ENCODE data around the gene NKAIN4. TPM values are rescaled to one million over a fixed set of nuclear protein-coding genes. Genes with fewer than 3 reads are reported as not detected.

Gene NKAIN4
- total RNA-seq, 3 donors from 2014 or later = 1.6 TPM; not detected in 2

- Histone ChIP-seq H3K4me3 (no peak overlapping the region), H3K9me3 (no peaks in the 10 kb centered on the region), H3K4me1 (ENCODE audit: low read depth) (no peaks in the 10 kb centered on the region), H3K36me3 (ENCODE audit: low read depth) (no peaks in the 10 kb centered on the region)
- ATAC-seq (no peak), DNase-seq (no peak)
- TF ChIP-seq CTCF (IDR thresholded peaks at IDR 0.05) = no peak
- intact Hi-C loops (cut with DNase I, micrococcal nuclease) = no loop called here
Observed at GRCh38 chr20:63294536-63294900, 40.3 kb upstream of the NKAIN4 start.

GRCh38 chr20:63293871-63294535 is 39.7 kb upstream of the NKAIN4 start:
- no peak for TF ChIP-seq CTCF (IDR thresholded peaks at IDR 0.05)
- H3K4me1 ChIP-seq (ENCODE audit: low read depth) = no peaks in the 10 kb centered on the region
- H3K9me3 ChIP-seq = no peaks in the 10 kb centered on the region
- intact Hi-C loops (cut with DNase I, micrococcal nuclease) = no loop called here
- no peaks in the 10 kb centered on the region for H3K36me3 ChIP-seq (ENCODE audit: low read depth)
- no peak for DNase-seq
- H3K4me3 ChIP-seq = no peak overlapping the region
- no peak for ATAC-seq

- TF ChIP-seq CTCF (IDR thresholded peaks at IDR 0.05) = no peak
- no peaks in the 10 kb centered on the region for H3K4me1 ChIP-seq (ENCODE audit: low read depth)
- intact Hi-C loops (cut with DNase I, micrococcal nuclease) = no loop called here
- no peak overlapping the region for H3K4me3 ChIP-seq
- DNase-seq (no peak), ATAC-seq (no peak)
- no peaks in the 10 kb centered on the region for H3K36me3 ChIP-seq (ENCODE audit: low read depth)
- no peaks in the 10 kb centered on the region for H3K9me3 ChIP-seq
Observed at GRCh38 chr20:63293456-63293855, 39.2 kb upstream of the NKAIN4 start.

- Histone ChIP-seq H3K4me3 (no peak within 1 kb of the TSS), H3K4me1 (ENCODE audit: low read depth) (no peaks in the 10 kb centered on the region), H3K36me3 (ENCODE audit: low read depth) (no peaks in the 10 kb centered on the region), H3K9me3 (no peaks in the 10 kb centered on the region)
- TF ChIP-seq CTCF (IDR thresholded peaks at IDR 0.05) = no peak
- DNase-seq = no peak
- intact Hi-C loops (cut with DNase I, micrococcal nuclease) = no loop called here
- no peak for ATAC-seq
Observed at GRCh38 chr20:63292904-63293303, 38.6 kb upstream of the NKAIN4 start, which contains the start of gene COL20A1. Gene COL20A1 (plus strand): TSS chr20:63293186. CDS start chr20:63295108, 1,922 bp downstream.

GRCh38 chr20:63292292-63292701 is 38.0 kb upstream of the NKAIN4 start:
- no peak for TF ChIP-seq CTCF (IDR thresholded peaks at IDR 0.05)
- no peak overlapping the region for H3K4me3 ChIP-seq
- no peaks in the 10 kb centered on the region for H3K36me3 ChIP-seq (ENCODE audit: low read depth)
- no peaks in the 10 kb centered on the region for H3K4me1 ChIP-seq (ENCODE audit: low read depth)
- DNase-seq = no peak
- no peaks in the 10 kb centered on the region for H3K9me3 ChIP-seq
- ATAC-seq = peak; percentile 11
- intact Hi-C loops (cut with DNase I, micrococcal nuclease) = no loop called here

GRCh38 chr20:63291811-63292210 is 37.5 kb upstream of the NKAIN4 start:
- no peak for TF ChIP-seq CTCF (IDR thresholded peaks at IDR 0.05)
- H3K9me3 ChIP-seq = no peaks in the 10 kb centered on the region
- ATAC-seq = no peak
- no peaks in the 10 kb centered on the region for H3K4me1 ChIP-seq (ENCODE audit: low read depth)
- intact Hi-C loops (cut with DNase I, micrococcal nuclease) = no loop called here
- no peak overlapping the region for H3K4me3 ChIP-seq
- no peak for DNase-seq
- no peaks in the 10 kb centered on the region for H3K36me3 ChIP-seq (ENCODE audit: low read depth)

Data from mucosa of descending colon (tissue), 3 donors.